HepG2 (cell line): ENCODE results near the gene HPCAL1. TPM values are rescaled to one million over a fixed set of nuclear protein-coding genes. Genes with fewer than 3 reads are reported as not detected.

ENCODE experiments used
- ELF4 ChIP-seq: sonication (generic); formaldehyde crosslinking; IDR thresholded peaks from 2 replicates; pipeline ENCODE4 v1.5.0; 2020; ENCODE audit warnings: missing genetic modification reagents, mild to moderate bottlenecking, moderate library complexity, borderline replicate concordance
- KAT2B ChIP-seq: fragments of 150-350 bp; IDR thresholded peaks from 2 replicates; pipeline ENCODE4 v1.6.1; 2014; ENCODE audit warnings: low read depth, low read length, borderline replicate concordance
- SMC3 ChIP-seq: IDR thresholded peaks from 2 replicates; pipeline ENCODE4 v1.6.1; 2011; ENCODE audit warnings: low read length, improper control_type of control experiment
- THYN1 ChIP-seq: sonication (generic); formaldehyde crosslinking; IDR thresholded peaks from 2 replicates; pipeline ENCODE4 v1.8.1; 2023; ENCODE audit warnings: low read depth, mild to moderate bottlenecking, moderate library complexity, missing genetic modification reagents, borderline replicate concordance
- ZNF30 ChIP-seq: sonication (generic); formaldehyde crosslinking; IDR thresholded peaks from 2 replicates; pipeline ENCODE4 v1.5.0; 2020; ENCODE audit warnings: mild to moderate bottlenecking, missing genetic modification reagents
- ZNF619 ChIP-seq: sonication (generic); formaldehyde crosslinking; IDR thresholded peaks from 2 replicates; pipeline ENCODE4 v1.4.0; 2020; ENCODE audit warnings: mild to moderate bottlenecking, missing genetic modification reagents
- polyA plus RNA-seq, 8 experiments: library from polyadenylated mRNA; depleted of rRNA in 3 of 8; stranded (reverse) in 7 of 8; unstranded in 1 of 8; fragments of >200 nt; fragmentation: Illumina TruSeq in 4 of 8; extraction: Trizol in 4 of 8; gene quantifications; 2 replicates each; pipeline versions ENCODE4 v1.2.1 to v1.2.3, GENCODE V29; 2011 to 2016; ENCODE audit warnings: low read depth in 4 of 8, missing spikeins in 1 of 8, mixed read lengths in 1 of 8; ENCODE audit not compliant: insufficient read depth in 1 of 8
- total RNA-seq, 5 experiments: library from RNA; depleted of rRNA; stranded (reverse); fragments of >200 nt; fragmentation: Illumina TruSeq; extraction: Trizol; gene quantifications; 2 replicates each; pipeline ENCODE4 v1.2.3, GENCODE V29; 2016; ENCODE audit warnings: low read depth in 1 of 5
- TF ChIP-seq, protein P1 (sequence below): sonication (generic); formaldehyde crosslinking; IDR thresholded peaks from 2 replicates; pipeline ENCODE4 v1.5.0; 2020; ENCODE audit warnings: missing genetic modification reagents
- TF ChIP-seq, protein P2 (sequence below): sonication (generic); formaldehyde crosslinking; IDR thresholded peaks from 2 replicates; pipeline ENCODE4 v1.4.0; 2020; ENCODE audit warnings: mild to moderate bottlenecking, low read depth, missing genetic modification reagents
- TF ChIP-seq, protein P3 (sequence below): IDR thresholded peaks from 2 replicates; pipeline ENCODE4 v1.6.1; 2016; ENCODE audit warnings: low read depth, missing genetic modification reagents, missing compliant biosample characterization
- TF ChIP-seq, protein P4 (sequence below), 2 experiments: fragments of 450-650 bp in 1 of 2; sonication (generic) in 1 of 2; formaldehyde crosslinking in 1 of 2; IDR thresholded peaks; 2 replicates each; pipeline versions ENCODE4 v1.6.1 to v1.8.0; 2016 to 2022; ENCODE audit warnings: antibody characterized with exemption in 1 of 2, mild to moderate bottlenecking in 1 of 2, missing genetic modification reagents in 1 of 2

Gene HPCAL1
- total and polyA plus RNA-seq, 2 of the 13 experiments (the other 11 are each of a cell fraction or from before 2014, with no cell fraction given), result 29.5 to 29.9 TPM

DNA sequence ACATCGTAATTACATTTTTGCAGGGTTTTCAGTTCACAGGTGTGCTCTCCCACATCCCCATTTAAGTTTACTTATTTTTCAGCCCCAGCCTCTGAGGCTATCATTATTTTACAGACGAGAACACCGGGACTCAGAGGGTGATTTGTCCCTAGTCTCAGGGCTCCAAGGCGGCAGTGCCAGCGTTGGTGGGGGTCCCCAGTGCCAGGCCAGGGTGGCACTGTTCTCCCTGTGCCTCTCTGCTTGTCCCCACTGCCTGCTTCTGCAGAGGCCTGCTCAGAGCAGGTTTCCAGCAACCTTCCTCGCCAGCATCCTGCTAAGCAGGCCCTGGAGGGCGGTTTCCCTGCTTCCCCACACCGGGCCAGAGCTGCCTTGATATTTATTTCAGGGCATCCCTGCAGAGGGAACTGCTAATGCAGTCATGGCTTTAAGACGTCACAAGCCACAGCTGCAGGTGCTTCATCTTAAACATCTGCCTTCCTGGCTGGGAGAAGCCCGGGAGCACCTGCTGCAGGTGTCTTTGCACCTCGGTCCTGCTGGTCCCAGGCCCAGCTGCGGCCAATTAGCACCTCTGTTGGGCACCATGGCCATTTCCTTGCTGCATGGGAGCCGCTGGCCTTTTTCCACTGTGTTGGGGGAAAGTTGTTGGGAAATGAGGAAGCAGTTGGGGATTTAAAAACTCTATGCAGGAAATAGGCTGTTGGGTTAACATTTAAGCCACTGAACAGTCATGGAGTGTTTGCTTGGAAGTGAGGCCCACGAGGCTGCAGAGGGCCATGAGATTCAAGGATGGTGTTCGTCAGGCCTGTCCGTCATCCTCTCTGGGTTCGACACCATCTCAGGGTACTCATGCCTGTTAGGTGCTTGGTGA lies 22.8 kb downstream of the HPCAL1 start (continued):
- TF ChIP-seq, protein P1, sequence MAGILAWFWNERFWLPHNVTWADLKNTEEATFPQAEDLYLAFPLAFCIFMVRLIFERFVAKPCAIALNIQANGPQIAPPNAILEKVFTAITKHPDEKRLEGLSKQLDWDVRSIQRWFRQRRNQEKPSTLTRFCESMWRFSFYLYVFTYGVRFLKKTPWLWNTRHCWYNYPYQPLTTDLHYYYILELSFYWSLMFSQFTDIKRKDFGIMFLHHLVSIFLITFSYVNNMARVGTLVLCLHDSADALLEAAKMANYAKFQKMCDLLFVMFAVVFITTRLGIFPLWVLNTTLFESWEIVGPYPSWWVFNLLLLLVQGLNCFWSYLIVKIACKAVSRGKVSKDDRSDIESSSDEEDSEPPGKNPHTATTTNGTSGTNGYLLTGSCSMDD, result no peak
- TF ChIP-seq ZNF30 (no peak), ZNF619 (CRISPR knock-in tag) (no peak), ELF4 (no peak; the same call in 1 of the 2 replicates), SMC3 (no peak), KAT2B (no peak), THYN1 (CRISPR knock-in tag) (no peak)
- TF ChIP-seq, protein P2, sequence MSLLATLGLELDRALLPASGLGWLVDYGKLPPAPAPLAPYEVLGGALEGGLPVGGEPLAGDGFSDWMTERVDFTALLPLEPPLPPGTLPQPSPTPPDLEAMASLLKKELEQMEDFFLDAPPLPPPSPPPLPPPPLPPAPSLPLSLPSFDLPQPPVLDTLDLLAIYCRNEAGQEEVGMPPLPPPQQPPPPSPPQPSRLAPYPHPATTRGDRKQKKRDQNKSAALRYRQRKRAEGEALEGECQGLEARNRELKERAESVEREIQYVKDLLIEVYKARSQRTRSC (CRISPR knock-in tag), result no peak
- TF ChIP-seq, protein P3, sequence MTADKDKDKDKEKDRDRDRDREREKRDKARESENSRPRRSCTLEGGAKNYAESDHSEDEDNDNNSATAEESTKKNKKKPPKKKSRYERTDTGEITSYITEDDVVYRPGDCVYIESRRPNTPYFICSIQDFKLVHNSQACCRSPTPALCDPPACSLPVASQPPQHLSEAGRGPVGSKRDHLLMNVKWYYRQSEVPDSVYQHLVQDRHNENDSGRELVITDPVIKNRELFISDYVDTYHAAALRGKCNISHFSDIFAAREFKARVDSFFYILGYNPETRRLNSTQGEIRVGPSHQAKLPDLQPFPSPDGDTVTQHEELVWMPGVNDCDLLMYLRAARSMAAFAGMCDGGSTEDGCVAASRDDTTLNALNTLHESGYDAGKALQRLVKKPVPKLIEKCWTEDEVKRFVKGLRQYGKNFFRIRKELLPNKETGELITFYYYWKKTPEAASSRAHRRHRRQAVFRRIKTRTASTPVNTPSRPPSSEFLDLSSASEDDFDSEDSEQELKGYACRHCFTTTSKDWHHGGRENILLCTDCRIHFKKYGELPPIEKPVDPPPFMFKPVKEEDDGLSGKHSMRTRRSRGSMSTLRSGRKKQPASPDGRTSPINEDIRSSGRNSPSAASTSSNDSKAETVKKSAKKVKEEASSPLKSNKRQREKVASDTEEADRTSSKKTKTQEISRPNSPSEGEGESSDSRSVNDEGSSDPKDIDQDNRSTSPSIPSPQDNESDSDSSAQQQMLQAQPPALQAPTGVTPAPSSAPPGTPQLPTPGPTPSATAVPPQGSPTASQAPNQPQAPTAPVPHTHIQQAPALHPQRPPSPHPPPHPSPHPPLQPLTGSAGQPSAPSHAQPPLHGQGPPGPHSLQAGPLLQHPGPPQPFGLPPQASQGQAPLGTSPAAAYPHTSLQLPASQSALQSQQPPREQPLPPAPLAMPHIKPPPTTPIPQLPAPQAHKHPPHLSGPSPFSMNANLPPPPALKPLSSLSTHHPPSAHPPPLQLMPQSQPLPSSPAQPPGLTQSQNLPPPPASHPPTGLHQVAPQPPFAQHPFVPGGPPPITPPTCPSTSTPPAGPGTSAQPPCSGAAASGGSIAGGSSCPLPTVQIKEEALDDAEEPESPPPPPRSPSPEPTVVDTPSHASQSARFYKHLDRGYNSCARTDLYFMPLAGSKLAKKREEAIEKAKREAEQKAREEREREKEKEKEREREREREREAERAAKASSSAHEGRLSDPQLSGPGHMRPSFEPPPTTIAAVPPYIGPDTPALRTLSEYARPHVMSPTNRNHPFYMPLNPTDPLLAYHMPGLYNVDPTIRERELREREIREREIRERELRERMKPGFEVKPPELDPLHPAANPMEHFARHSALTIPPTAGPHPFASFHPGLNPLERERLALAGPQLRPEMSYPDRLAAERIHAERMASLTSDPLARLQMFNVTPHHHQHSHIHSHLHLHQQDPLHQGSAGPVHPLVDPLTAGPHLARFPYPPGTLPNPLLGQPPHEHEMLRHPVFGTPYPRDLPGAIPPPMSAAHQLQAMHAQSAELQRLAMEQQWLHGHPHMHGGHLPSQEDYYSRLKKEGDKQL (CRISPR knock-in tag), result no peak
- TF ChIP-seq, protein P4, sequence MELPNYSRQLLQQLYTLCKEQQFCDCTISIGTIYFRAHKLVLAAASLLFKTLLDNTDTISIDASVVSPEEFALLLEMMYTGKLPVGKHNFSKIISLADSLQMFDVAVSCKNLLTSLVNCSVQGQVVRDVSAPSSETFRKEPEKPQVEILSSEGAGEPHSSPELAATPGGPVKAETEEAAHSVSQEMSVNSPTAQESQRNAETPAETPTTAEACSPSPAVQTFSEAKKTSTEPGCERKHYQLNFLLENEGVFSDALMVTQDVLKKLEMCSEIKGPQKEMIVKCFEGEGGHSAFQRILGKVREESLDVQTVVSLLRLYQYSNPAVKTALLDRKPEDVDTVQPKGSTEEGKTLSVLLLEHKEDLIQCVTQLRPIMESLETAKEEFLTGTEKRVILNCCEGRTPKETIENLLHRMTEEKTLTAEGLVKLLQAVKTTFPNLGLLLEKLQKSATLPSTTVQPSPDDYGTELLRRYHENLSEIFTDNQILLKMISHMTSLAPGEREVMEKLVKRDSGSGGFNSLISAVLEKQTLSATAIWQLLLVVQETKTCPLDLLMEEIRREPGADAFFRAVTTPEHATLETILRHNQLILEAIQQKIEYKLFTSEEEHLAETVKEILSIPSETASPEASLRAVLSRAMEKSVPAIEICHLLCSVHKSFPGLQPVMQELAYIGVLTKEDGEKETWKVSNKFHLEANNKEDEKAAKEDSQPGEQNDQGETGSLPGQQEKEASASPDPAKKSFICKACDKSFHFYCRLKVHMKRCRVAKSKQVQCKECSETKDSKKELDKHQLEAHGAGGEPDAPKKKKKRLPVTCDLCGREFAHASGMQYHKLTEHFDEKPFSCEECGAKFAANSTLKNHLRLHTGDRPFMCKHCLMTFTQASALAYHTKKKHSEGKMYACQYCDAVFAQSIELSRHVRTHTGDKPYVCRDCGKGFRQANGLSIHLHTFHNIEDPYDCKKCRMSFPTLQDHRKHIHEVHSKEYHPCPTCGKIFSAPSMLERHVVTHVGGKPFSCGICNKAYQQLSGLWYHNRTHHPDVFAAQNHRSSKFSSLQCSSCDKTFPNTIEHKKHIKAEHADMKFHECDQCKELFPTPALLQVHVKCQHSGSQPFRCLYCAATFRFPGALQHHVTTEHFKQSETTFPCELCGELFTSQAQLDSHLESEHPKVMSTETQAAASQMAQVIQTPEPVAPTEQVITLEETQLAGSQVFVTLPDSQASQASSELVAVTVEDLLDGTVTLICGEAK (IDR thresholded peaks at IDR 0.05), result no peak
- TF ChIP-seq, protein P4 (CRISPR knock-in tag; IDR thresholded peaks at IDR 0.05), result no peak; the same call in 1 of the 2 replicates
